ENCODE measurements around the gene C11orf91.
"Not testable (repeated sequence)": the region's sequence is repeated elsewhere in the genome, so short reads cannot be mapped to it uniquely, and the experiment has no call there.

C11orf91 gene

DNA sequence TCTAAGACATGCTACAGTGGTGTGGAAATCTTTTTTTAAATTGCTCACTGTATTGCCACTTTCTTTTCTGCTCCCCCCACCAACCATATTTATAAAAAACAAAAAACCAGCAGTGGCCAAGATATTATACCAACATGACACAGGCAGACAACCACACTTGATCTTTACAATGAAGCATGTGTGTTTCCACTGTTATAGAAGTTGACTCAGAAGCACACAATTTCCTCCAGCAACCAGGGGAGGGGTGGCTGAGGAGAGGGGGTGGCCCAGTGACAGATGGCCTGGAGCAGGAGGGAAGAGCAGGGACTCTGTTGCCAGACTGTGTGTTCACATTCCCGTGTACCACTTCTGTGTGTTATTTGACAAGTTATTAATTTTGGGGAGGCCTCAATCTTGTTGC, 20.8 kb upstream of the C11orf91 start:
- DNase-seq: no peak

DNA sequence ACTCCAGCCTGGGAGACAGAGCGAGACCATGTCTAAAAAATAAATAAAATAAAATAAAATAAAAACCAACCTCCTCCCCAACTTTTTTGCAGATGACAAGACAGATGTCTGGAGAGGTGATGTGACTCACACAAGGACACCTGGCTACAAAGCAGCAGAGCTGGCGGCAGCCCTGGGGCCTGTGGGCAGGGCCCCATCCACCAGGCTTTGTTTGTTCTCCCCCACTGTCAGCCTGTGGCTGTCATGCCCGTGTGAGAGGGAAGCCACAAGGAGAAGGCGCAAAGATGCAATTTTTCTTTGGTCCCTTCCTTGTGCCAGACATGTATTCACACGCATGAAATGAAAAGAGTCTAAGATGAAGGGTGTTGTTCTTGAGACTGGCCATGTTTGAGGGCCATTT, 19.0 kb upstream of the C11orf91 start:
- no peak for DNase-seq

DNA sequence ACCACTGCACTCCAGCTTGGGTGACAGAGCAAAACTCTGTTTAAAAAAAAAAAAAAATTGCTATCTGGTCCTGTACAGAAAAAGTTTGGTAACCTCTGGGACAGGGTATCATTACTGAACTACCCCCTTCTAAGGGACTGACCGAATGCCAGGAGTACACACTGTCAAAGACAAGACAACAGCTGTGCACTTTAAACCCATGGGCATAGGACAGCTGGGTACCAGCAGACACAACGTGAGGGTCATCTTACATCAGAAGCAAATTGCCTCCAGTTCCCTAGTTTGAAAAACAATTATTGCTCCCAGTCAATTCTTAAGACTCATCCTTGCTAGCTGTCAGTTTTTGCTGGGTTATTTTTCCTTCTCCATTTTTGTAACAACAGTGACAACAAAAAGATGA, 17.8 kb upstream of the C11orf91 start:
- DNase-seq: no peak

DNA sequence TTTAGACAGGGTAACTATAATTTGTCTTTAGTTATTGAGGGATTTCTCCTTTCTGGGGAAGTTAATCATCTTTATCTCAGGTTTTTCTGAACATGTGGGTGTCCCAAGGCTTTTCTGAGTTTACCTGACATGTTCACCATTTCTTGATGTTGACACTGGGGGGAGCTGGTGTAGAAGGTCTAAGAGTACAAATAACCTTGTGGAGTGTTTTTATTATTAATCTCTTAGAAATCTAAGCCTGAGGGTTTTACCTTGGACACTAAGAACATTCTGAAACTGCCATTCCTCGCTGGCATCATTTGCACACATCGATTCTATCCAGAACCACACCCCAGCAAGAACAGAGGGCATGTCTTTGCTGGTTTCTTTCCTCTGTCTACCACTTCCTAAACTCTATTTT, 15.6 kb upstream of the C11orf91 start:
- DNase-seq: no peak

DNA sequence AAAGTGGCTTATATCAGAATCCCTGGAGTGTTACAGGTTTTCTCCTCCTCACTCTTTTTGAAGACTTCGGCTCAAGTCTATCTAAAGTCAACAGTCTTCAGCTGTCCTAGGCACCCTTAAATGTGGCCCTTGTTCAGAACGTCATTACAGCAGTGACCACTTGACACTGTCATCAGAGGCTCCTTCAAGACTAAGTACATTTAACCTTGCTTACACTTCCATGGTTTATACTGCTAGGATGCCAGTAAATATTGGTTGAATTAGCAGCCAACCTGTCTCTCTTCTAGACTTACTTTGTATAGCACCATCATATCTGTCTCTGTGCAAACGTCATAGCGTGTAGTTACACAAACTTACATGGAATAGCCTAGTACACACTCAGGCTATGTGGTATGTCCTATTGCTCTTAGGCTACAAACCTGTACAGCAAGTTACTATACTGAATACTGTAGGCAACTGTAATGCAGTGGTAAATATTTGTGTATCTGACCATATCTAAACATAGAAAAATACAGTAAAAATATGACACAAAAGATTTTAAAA, 13.3 kb upstream of the C11orf91 start:
- no peak for DNase-seq

DNA sequence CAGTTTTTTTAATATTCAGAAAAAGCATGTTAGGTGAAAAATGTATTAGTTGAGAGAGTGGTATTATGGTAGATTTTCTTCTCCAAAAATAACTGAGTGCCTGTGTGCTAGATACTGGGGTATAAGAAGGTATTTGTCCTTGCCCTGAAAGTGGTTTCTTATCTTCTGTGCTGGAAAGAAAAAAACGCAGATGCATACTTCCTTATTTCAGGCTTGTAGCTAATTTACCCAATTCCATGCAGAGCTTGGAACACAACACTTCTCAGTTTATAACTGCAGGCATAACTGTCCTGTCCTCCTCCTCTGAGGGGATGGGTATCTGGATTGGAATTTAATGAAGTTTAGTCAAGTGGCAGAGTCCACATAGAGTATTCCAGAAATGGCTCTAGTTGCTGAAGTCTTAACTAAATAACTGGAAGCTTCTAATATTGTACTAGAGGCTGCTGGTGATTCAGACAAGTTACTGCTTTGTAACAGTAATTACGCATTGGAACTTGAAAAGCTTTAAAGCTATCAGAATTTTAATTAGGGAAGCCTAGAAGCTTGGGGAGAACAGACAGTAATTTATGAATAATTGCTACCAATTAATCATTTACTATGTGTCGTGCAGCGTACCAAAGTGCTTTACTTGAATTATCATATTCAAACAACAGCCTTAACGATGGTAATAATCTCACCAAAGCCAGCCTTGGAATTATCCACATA, 12.7 kb upstream of the C11orf91 start:
- DNase-seq: no peak

DNA sequence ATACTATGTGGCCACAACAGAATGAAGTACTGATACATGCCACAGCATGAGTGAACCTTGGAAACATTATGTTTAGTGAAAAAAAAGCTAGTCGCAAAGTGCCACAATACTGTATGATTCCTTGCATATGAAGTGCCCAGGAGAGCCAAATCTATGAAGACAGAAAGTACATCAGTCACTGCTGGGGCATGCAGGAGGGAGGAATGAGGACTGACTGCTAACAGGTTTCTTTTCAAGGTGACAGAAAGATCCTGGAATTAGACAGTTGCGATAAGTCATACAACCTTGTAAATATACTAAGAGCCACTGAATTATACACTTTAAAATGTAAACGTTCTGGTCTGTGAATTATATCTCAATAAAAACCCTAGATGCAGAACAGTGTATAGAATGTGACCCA, 11.8 kb upstream of the C11orf91 start:
- no peak for DNase-seq

DNA sequence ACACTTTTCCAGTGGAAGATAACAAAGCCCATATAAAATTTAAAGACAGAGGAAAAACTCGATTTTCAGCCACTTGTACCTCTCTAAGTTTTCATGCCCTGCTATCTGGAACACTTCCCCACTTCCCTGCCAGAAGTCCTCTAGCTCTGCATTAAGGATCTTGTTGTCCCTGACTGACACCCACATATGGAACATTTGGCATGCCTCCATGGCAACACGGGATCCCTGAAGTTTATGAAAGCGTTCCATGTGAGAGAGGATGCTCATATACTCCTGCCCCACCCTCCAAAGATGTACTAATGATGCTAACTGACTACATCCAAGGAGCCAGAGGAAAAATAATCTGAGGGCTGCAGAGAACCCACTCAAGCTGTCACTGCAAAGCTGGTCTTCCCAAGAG, 8.8 kb upstream of the C11orf91 start:
- DNase-seq: no peak

DNA sequence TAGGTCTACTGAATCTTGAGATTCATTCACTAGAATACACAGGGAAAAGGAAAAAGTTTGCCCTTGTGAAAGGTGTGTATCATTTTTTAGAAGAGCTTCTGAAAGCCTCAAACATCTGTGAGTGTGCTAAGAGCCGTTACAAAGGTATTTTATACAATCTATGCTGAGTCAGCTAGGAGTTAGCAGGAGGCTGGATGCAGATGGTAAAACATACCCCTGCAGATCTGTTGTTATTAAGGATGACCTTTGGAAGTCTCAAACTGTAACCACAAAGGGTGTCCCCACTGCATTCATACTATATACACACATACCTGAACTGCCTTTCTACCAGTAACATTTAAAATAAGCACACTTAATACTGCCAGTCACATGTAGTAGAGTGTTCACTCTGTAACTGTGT, 8.4 kb upstream of the C11orf91 start:
- no peak for DNase-seq

DNA sequence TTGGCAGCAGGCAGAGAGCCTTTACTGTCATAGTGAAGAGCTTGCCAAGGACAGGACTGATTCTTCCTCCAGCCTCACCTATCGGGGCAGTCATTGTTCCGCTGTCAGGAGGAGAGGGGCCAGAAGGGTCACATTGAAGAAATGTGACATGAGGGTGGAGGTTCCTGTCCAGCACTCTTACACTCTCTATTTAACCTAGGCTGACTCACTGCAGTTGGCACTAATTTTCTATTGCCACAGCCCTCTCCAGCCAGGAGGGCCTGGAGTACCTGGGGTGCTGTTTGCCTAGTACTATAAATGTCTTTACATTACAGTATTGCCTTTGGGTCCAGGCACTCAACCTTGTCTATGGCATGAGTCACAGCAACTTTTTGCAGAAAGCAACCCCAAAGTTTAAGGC, 7.2 kb upstream of the C11orf91 start:
- DNase-seq: not testable (repeated sequence)

DNA sequence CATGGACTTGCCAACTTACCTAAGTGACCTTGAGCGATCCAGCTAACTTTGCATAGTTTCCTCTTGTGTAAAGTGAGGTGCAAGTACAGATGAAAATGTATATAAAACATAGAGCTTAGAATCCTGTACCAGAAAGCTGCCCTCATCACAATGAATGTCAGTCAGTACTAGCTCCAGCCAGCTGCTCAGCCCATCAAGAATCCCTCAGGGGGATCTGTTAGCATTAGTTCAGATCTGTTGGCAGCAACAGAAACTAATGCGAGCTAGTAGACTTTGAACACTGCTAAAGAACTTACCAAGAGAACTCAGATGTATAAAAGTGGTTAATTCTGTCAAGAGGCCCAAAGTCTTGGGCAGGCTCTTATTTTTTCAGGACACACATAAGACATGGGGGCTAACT, 6.3 kb upstream of the C11orf91 start:
- DNase-seq: no peak

DNA sequence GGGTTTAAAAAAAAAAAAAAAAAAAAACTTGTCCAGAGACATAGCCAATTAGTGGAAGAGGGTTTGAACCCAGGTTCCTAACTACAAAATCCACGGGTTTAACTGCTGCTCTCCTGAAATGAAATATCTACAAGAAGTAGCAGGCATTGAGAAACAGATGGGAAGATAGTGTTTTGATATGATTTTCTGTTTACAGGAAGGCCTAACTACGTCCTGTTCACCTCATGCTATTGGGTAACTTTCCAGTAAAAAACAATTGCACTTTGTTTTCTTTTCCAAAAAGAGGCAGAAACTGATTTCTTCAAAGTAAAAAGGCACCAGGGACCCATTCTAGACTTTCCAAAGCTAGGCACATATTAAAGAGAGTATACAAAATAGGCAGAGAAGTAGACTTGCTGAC, 5.9 kb upstream of the C11orf91 start:
- no peak for DNase-seq

DNA sequence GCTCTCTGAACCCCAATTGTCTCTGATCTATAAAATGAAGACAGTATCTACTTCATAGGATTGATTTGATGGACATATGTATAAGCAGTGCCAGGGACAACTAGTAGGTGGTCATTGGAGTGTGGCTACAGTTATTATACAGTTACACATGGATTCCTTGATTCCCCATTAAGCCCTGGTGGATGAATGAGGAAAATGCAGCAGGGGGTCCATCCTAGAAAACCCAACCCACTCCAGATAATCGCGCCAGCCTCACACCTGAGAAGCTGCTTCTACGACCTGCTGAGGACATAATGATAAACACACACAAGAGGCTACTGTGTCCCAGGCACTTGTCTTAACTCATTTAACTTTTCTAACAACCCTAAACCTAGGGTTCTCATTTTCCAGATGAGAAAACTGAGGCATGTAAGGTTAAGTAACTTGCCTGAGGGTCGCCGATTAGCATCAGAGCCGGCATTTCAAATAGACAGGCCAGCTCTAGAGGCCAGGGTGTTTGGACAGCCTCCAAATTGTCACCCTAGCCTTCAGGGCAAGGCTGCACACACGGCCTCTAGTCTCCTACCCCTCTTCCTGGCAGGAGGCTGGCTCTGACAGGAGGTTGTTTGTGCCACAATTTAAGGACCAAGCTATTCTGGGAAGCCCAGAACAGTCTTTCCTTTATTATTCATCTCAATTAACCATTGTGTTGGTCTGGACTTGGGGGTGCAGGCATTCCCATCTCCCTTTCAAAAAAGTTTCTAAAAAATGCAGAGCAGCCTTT, 3.8 kb upstream of the C11orf91 start:
- no peak for DNase-seq

DNA sequence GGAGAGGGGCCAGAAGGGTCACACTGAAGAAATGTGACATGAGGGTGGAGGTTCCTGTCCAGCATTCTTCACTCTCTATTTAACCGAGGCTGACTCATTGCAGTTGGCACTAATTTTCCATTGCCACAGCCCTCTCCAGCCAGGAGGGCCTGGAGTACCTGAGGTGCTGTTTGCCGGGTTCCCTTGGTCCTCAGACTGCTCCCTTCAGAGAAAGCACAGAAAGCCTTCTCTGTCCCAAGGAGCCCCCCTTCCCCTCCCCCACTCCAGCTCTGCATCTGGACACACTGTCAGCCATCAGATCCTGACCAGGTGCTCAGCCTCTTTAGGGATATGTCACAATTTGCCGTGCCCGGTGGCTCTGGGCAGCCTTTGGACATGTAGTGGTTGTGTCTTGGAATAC, 3.2 kb upstream of the C11orf91 start:
- DNase-seq: no peak

DNA sequence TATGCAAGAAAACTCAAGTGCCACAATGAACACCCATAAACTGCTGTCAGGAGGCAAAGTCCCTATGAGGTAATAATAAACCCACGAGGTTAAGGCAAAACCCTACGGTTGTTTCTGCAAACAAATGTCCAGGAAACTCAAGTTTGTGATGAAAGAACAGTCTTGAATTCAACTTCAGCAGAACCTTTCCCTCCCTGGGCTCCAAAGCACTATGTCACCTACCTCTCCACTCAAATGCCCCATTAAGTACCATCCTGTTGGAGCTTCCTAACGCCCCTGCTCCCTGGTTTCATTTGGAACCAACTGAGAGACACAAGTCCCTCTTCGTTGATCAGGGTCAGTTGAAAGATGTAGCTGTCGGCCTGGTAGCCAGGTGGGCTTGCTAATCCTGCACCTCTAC, 2.6 kb upstream of the C11orf91 start:
- no peak for DNase-seq

DNA sequence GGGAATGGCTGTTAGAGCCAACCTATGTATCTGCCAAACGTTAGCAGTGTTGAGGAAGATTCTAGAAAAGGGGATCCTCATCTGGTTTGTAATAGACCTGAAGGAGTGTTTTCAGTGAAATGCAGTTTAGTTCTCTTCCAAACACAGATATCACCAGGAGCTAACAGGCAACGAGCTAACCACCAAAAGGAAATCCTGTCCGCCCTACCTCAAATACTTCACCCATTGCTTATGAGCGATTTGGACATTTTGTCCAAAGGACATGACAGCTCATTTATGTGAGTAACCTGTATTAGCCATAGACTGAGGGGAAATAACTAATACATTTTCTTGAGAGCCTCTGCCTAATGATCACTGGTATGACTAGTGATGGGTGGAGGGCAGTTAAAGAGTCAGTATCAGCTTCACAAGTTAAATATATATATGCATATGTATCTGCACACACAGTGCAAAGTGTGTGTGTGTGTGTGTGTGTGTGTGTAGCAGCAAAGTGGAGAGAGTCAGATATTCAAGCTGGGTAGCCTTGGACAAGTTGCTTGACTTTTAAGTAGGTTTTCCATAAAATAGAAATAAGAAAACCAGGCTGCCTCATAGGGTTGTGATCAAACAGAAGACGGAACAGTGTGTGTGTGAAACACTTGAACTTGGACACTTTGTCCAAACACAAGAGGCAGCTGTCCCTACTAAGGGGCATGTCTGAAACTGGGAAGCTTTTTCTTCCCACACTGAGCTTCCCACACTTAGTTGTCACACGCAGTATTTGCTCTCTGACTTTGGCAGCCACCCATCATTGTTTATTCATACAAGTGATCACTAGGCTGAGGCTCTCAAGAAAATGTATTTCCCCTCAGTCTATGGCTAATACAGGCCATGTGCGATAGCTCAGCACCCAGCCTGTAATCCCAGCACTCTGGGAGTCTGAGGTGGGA, 940 bp upstream of the C11orf91 start:
- DNase-seq: no peak

DNA sequence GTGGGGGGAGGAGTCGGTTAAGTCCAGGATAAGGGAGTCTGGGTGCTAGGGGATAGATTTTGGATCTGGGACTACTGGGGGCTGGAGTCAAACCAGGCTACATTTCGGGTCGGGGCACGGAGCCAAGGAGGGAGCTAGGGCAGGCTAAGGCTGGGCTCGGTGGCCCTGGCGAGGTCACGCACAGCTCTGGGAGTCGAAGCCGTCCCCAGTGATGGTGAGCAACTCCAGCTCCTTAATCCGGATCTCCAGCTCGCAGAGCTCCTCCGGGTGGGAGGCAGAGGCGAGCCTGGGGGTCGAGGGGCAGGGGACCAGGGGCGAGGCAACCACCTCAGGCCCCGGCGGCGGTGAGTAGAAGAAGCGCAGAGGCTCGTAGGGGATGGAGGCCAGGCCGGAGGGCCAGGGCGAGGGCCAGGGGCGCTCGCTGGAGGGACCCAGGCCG, 544 bp downstream of the C11orf91 start:
- no peak for DNase-seq

DNA sequence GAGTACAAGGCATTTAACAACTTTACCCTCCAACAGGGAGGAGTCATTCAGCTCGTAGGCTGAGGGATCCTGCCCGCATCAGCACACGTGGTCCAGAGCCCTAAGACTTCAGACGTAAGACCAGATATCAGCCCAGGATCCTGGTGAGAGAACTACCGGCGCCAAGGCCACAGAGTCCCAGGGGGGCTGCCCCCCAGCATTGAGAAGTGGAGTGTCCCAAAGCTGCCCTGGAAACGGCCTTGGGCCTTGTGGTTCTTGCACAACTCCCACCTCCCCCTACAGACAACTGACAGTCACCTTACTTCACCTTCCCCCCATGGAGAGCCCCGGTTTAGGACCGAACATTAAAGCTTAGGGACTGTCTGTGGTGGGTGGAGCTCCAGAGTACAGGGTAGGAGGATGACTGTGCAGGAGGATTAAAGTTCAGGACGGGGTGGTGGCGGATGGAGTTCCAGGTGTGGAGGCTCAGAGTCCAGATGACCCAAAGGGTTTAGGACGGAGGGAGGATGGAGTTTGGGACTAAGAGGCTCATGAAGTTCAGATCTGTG, 1.0 kb downstream of the C11orf91 start:
- no peak for DNase-seq

DNA sequence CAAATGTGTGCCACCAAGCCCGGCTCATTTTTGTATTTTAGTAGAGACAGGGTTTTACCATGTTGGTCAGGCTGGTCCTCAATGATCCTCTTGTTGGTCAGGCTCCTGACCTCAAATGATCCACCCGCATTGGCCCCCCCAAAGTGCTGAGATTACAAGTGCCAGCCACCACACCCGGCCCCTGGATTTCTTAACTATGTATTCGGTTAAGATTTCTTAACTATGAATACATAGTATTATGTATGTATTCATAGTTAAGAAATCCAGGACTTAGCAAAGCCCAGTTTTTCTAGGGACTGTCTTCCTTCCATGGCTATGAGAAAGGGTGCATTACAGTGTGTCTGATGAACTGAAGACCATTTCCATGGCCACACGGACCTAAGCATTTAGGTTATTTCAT, 1.7 kb downstream of the C11orf91 start:
- DNase-seq: no peak

DNA sequence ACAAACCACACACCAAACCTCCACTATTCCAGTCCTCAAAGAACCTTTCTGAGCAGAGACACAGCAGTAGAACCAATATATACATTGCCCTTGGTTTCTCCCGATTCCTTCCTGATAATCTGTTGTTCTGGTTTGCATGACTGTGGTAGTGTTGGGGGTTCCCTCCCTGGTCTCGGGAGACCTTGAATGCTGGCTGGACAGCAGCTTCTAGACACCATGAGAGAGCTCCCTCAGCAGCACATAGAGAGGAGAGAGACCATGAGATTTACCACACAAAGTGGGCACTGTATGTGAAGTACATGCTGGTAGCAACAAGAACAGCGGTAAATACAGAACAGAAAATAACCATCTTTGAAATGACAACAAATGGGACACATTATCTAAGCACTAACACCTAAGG, 2.6 kb downstream of the C11orf91 start:
- DNase-seq: no peak

DNA sequence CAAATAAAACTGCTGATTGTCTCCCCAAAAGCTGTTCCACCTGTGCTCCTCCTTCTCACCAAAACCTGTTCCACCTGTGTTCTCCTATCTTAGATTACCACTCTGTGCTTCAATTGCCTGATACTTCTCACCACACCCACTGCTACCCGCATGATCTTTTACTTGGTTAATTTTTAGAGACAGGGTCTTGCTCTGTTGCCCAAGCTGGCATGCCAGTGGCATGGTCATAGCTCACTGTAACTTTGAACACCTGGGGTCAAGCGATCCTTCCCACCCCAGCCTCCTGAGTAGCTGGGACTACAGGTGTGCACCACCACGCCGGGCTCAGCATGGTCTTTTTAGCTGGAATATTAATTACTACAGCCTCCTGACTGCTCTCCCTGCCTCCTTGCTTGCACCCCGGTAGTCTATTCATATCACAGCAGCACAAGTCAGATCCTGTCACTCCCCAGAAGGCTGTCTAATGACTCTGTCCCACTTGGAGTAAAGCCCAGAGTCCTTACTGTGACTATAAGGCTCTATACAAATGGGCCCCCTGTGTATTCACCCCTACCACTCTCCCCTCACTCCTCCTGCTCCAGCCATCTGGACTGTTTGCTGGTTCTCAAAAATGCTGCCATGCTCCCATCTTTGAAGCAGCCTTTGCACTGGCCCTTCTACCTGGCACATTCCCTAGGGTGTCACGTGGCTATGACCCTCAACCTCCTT, 3.5 kb downstream of the C11orf91 start:
- DNase-seq: no peak

DNA sequence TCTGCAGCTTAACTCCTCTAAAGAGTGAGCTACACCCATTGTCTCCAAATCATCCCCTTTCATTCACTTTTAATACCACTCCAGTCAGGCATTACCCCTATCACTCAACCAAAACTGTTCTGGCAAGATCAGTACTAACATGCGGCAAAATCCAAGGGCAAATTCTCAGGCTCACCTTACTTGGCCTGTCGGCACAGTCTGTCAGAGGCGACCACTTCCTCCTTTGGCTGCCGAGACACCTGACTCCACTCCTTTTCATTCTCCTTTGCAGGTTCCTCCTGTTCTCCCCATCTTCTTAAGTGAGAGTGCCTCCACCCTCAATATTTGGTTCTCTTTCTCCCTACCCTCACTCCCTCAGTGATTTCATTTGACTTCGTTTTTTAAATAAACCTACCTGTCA, 4.2 kb downstream of the C11orf91 start:
- no peak for DNase-seq

Measured in NCI-H774 (cell line).